Keratinocyte (primary cell): ENCODE measurements around the gene CCR9.

ENCODE experiments used
- CTCF ChIP-seq, 3 experiments: IDR thresholded peaks in 1 of 3; conservative IDR thresholded peaks in 1 of 3; optimal IDR thresholded peaks in 1 of 3; 2 replicates in 2 of 3; 3 replicates in 1 of 3; pipeline versions ENCODE3 to v1.5.1; 2011; ENCODE audit warnings: low read length in 3 of 3, mild to moderate bottlenecking in 3 of 3, moderate library complexity in 2 of 3, control low read depth in 1 of 3, inconsistent platforms in 1 of 3; ENCODE audit not compliant: insufficient read depth in 2 of 3; ENCODE audit errors: extremely low read depth in 1 of 3
- EZH2 ChIP-seq: IDR thresholded peaks from one replicate; pipeline ENCODE4 v1.6.1; 2012; ENCODE audit warnings: inconsistent platforms, mild to moderate bottlenecking, low read length, moderate library complexity

GRCh38 chr3:45860481-45860880 lies 25.9 kb upstream of the CCR9 start:
- no peak for TF ChIP-seq CTCF (optimal IDR thresholded peaks at IDR 0.05 in 1 of 3, IDR thresholded peaks at IDR 0.05 in 1 of 3, conservative IDR thresholded peaks at IDR 0.05 in 1 of 3; ENCODE audit: extremely low read depth in 1 of 3, insufficient read depth in 2 of 3, low read length in 3 of 3)
- no peak for TF ChIP-seq EZH2
